GM19467 (cell line): Measurements from ENCODE around the gene GMEB2.
"Not testable (repeated sequence)": the region's sequence is repeated elsewhere in the genome, so short reads cannot be mapped to it uniquely, and the experiment has no call there.

Experiments used
- ATAC-seq: cut with Tn5 transposase; IDR thresholded peaks from one replicate; pipeline ENCODE4 v1.9.1; 2021; ENCODE audit warnings: mild to moderate bottlenecking, moderate library complexity; ENCODE audit not compliant: unreplicated experiment

GMEB2 gene

DNA sequence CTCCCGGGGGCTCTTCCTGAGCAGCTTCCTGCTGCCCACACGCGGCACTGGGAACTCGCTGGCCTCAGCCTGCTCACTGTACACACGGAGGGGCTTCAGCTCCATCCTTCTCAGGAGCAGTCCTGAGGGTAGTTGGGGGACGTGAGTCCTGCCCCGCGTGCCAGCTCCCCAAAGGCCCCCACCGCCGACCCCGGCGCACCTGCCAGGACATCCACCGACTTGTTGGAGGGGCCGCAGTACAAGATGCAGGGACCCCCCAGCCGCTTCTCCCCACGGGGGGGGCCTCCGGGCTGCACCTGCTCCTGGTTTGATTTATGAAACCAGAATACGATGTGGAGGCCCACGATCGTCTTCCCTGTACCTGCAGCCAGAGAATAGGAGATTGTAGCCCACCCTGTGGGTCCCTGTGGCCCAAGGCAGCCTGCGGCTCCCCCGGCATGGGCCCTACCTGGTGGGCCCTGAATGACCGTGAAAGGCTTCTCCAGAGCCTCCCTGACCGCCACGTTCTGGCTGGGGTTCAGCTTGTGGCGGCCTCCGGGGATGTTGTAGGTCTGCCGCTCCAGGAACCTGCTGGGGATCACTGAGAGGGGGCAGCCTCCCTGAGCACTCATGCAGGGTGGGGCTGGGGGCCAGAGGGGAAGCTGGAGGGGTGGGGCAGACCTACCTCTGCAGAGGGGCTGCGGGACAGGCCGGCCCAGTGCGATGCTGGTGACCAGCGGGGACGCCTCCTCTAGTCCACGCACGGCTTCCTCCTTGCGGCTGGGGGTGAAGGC lies 65.1 kb downstream of the GMEB2 start:
- no peak for ATAC-seq

- no peak for ATAC-seq
Observed at GRCh38 chr20:63560856-63561609, 65.9 kb downstream of the GMEB2 start.

GRCh38 chr20:63560333-63560805 lies 66.5 kb downstream of the GMEB2 start:
- ATAC-seq: no peak

DNA sequence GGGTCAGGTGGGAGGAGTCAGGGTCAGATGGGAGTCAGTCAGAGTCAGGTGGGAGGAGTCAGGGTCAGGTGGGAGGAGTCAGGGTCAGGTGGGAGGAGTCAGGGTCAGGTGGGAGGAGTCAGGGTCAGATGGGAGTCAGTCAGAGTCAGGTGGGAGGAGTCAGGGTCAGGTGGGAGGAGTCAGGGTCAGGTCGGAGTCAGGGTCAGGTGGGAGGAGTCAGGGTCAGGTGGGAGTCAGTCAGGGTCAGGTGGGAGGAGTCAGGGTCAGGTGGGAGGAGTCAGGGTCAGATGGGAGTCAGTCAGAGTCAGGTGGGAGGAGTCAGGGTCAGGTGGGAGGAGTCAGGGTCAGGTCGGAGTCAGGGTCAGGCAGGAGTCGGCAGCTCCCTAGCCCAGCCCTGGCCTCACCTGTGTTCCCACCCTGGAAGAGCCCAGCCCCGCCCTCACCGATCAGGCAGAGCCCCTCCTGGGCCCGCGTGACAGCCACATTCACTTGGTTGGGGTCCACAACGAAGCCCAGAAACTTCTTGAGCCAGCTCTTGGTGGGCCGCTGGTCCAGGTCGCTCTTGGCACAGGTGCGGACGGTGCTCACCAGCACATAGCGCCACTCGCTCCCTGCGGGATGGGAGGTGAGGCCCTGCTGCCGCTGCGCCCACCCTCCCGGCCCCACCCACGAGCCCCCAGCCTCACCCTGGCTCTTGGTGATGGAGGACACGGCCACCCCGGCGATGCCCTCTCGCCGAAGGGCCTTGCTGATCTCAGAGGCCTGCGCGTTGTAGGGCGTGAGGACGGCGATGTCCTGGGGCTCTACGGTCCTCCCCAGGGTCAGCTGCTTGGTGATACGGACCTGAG lies 67.2 kb downstream of the GMEB2 start:
- not testable (repeated sequence) for ATAC-seq

- no peak for ATAC-seq
Observed at GRCh38 chr20:63558804-63559484, 68.0 kb downstream of the GMEB2 start.

GRCh38 chr20:63557481-63557891 lies 69.4 kb downstream of the GMEB2 start:
- no peak for ATAC-seq

- no peak for ATAC-seq
Observed at GRCh38 chr20:63556873-63557478, 69.9 kb downstream of the GMEB2 start.

GRCh38 chr20:63555661-63556381 lies 71.1 kb downstream of the GMEB2 start:
- ATAC-seq: no peak

DNA sequence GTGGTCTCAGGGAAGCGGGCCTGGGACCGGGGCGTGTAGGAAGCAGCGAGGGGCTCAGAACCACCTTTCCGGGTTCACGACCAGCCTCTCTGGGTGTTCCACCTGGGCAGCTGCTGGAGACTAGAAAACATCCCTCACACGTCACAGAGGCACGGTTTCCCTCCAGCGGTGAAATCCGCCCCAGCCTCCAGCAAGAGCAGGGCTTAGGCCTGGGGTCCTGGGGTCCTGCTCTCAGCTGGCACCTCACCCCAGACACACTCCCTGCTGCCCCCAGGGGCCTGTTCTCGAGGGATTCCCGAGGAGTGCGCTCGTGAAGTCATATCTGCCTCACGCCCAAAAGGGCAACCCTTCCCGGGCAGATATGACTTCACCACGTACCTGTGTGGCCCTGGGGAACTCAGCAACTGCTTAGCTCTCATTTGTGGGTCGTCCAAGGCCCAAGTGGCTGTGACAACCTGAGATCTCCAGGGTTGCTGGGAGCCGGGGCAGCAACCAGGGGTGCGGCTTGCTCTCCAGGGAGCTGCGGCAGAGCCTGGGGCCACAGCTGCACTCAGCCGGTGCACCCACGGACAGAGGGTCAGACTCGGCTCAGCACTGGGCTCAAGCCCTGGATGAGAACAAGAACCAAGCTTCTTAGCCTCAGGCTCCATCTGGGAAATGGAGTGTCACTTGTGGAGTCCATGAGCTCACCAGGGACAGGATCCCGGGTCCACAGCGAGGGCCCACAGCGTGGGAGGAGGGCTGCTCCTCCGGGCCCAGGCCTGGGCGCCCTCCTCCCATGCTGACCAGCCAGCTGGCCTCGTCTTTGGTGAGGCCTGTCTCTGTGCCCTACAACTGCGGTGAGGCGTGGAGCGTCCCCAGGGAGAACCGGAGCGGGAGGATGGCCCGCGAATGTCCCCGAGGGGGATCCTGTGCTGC lies 72.3 kb downstream of the GMEB2 start:
- ATAC-seq: no peak

GRCh38 chr20:63553933-63554290 lies 73.0 kb downstream of the GMEB2 start, which contains the start of gene FNDC11:
FNDC11 (plus strand) TSS chr20:63554159; CDS start chr20:63555664, 1,505 bp downstream.
- no peak for ATAC-seq

GRCh38 chr20:63553251-63553932 lies 73.5 kb downstream of the GMEB2 start:
- no peak for ATAC-seq

- ATAC-seq: no peak
Observed at GRCh38 chr20:63552481-63553249, 74.2 kb downstream of the GMEB2 start.

DNA sequence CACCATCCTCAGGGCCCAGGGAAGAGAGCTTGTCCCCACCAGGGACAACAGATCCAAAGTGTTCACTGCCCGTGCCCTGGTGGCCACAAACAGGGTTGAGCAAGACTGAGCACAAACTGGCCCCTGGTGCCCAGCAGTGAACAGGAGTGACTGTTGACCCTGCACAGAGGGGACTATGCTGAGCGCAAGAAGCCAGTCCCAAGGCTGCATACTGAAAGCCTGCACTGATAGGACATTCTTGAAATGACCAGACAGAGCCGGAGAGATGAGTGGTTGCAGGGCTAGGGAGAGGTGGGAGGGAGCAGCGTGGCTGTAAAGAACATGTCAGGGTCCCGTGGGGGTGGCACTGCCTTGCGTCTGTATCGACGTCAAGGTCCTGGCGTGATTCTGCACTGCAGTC lies 75.8 kb downstream of the GMEB2 start:
- ATAC-seq: no peak

DNA sequence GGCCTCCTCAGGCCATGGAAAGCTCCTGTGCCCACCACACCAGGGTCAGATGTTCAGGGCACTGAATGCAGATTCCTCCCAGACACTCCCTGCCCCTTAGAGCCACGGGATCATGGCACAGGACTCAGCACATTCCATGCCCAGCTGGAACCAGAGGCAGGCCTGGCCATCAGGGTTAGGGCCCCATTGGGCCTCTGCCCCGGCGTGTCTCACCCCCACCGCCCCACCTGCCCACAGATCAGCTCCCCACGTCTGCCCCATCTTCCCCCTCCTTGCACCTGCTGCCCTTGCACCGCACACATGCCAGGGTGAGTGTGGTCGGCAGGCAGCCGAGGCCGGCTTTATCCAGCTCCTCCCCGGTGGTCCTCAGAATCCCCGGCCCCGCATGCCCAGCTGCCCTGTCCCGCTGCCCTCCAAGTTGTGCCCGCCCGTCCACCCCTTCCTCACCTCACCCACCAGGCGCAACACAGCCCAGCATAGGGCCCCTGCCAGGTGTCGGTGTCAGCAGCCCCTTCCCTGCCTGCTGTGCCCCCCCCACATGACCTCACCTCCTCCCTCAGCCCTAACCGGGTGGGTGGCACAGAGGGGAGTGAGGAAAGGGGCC lies 77.1 kb downstream of the GMEB2 start:
- ATAC-seq: no peak

DNA sequence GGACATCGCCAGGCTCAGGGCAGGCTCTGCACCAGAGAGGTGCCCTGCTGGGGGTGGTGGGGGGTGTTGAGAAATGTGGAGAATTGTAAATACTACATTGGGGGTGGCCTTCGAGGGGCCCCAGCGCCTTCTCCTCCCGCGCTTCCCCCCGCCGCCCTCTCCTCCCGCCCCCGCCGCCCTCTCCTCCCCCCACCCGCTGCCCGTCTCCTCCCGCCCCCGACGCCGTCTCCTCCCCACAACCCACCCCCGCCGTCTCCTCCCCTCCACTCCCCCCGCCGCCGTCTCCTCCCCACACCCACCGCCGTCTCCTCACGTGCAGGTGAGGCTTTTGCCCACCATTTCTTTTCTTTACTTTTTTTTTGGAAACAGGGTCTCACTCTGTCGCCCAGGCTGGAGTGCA lies 77.9 kb downstream of the GMEB2 start:
- no peak for ATAC-seq

GRCh38 chr20:63548542-63548941 lies 78.4 kb downstream of the GMEB2 start:
- ATAC-seq: no peak
